Limb (tissue), 2 donors: Measurements from ENCODE around the gene MAD1L1.
A peak's percentile ranks its signal among the peaks of the same experiment; 100 is the strongest.

Experiments used
- DNase-seq, 2 donors: peaks; one replicate each; pipeline ENCODE4 v3.0.0-alpha.2; 2016; ENCODE audit errors: extremely low spot score in 2 of 2

Gene MAD1L1

DNA sequence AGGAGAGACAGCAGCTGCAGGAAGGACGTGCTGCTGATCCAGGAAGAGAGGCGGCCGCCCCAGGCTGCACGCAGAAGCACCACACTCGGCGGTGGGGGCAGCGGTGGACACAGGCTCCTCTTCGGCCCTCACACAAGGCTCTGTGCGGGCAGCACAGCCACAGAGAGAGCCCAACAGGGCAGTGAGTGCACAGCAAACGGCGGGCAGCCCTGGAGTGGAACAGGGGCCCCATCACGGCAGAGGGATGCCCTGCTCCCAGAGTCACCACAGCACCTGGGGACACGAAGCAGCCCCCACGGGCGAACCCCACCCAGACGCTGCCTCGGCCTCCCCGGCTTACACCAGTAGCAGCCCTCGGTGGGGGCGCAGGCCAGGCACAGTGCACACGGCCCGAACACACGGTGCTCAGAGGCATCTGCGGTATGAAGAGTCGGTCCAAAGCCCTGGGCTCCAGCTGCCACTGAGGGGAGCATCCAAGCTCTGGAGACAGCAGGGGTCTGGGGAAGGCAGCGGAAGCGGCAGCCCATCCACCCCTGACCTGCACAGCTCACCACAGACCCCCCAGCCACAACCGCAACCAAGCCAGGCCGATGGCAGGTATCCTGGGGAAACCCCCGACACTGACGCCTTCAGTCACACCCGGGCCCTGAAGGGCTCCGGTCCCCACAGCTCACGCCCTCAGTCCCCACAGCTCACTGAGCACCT lies 26.1 kb upstream of the MAD1L1 start:
- DNase-seq = no peak

DNA sequence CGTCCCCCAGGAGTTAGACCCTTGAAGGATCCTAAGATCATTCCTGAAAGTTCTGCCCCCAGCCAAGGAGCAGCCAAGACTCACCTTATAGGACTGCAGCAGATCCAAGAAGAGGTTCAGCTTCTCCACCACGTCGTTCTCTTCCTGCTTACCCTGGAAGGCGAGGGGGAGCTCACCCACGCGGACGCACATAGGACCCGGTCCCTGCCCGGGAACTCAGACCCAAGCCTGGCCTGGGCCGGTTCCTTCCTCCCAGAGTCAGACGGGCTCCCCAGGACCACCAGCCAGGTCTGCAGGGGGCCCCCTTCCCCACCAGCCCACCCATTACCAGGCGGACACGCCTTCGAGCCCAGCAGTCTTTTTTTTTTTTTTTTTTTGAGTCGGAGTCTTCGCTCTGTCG lies 24.9 kb upstream of the MAD1L1 start:
- no peak for DNase-seq

DNA sequence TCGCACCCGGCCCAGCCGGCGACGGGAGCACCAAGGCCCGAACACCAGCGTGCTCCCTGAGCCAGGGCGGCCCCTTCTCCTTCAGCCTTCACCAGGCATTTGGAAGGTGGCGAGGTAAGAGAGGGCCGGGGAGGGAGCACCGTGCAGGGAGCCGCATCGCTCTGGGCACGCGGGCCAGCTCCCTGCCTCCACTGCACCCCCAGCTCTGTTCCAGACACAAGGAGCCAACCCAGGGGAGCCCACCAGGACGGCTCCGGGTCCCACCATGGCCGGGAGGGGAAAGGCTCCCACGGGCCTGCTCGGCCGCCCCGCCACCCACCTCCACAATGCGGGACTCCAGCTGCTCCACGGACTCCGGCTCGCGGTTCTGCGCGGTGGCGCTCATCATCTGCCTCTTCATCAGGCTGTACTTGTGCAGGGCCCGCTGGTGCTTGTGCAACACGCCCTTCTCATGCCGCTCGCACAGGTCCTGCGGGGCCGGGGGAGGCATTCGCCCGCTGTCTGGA lies 24.4 kb upstream of the MAD1L1 start:
- no peak for DNase-seq

DNA sequence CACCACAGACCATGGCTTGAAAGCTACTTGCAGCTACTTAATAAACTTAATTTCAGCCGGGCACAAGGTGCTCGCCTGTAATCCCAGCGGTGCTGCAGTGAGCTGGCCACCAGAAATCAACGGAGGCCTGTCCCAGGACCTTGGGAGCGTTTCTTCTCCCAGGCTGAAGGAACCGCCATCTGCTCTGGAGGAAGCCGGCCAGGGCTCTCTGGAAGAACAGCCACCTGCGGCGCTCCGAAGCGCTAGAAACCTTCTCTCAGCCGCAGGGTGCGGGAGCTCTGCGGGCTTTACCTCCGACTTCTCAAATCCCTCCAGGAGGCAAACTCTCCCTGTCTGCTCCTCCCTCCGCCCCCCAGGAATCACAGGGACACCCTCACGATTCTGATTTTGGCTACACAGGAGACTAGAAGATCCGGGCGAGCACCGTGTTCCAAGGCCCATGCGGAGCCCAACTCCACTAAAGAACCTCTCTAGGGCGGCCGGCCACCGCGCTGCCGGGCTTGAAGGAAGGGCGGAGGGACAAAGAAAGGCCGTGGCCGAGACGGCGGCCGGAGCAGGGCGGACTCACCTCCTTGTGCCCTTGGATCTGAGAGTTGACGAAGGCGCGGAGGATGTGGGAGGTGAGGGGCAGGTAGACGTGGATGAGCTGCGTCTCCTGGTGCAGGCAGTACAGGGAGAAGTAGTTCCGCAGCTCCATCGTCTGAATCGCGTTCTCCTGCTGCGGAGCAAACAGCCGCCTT lies 23.7 kb upstream of the MAD1L1 start:
- DNase-seq = no peak

DNA sequence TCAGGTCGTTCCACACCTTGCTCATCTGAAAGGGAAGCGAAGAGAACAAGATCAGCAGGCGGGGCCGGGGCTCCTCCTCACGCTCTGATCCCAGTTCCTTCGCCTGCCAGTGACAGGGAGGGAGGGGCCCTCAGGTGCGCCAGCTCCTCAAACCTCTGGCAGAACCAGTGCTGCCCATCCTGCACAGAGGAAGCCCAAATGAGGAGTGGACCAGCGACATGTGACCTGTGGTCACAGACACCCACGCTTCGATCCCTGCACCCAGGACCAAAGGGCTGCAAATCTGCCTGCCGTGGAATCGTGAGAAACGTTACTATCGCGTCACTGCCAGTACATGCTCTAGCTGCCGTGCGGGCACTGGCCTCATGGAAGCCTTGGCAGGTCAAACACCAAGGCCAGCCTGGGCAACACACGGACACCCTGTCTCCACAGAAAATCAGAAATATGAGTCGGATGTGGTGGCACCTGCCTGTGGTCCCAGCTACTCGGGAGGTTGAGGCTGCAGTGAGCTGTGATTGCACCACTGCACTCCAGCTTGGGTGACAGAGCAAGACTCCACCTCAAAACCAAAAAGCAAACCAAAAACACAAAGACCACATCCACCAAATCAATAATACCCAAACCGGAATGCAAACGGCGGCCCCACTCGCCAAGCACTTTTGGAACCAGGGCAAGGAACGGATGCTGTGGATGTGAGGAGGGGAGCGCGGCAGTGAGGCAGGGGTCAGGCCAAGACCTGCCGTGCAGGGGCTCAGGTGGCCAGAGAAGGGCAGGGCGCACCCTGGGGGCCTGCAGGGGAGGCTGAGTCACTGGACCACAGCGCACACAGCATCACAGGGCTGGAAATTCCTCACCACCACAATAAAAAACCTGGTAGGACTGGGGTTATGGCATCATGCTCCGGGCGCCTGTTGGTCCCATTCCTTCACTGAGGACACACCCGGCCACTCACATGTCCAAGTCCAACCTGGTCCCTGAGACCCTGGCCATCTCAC lies 22.7 kb upstream of the MAD1L1 start:
- no peak for DNase-seq

DNA sequence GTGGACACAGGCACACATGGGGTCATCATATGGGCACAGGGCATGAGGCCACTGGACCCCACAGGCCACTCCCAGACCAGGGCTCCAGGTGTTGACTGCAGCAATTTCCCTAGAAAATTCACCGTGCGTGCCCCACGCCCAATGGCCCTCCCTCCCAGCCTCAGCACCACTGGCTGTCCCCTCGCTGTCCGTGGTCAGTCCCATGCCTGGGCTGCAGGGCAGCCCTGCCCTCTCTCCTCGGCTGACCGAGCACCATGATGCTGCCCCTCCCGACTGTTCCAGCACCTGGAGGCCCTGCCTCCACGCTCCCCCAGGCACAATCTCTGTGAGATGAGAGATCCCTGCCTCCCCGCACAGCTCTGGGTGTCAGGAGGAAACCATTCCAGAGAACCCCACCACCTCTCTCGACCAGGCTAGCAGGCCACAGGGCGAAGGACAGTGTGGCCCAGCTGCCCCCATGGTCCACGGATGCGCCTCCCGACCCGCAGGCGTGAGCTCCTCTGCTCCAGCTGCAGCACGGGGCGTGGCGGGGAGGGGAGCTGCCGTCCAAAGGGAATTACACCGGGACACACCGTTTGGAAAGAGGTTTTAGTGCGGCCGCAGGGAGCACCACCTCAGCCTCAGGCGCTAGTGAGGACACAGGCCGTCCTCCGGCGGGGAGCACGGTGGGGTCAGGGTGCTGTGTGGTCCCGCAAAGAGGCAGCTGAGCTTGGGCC lies 21.8 kb upstream of the MAD1L1 start:
- no peak for DNase-seq

DNA sequence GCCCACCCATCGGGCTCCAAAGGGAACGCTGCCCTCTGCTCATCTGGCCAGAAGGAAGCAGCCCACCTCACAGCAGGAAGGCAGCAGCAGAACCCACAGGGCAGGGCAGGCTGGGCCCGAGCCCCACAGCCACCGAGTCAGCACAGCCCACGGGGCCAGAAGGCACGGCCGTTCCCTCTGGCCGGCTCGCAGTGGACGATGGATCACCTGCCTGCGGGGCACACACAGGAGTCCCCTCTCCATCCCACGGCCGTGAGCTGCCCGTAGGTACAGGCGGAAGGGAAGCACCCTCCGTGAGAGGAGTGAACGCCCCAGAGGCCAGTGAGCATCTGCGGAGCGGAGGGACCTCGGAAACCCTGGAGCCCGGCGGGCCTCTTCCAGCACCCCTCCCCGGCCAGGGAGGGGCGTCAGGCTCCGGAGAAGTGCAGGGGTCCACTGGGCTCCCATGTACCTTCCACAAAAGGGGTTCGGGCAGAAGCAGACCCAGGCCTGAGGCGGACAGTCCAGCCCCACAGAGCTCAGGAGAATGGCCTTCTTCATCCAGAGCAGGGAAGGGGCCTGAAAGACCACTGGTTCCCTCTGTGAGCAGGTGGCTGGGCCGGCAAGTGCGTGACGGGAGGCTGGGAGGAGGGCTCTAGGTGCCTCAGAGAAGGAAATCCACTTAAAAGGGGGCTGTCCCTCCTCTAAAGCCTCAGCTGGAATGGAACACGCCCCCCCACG lies 20.9 kb upstream of the MAD1L1 start:
- no peak for DNase-seq

DNA sequence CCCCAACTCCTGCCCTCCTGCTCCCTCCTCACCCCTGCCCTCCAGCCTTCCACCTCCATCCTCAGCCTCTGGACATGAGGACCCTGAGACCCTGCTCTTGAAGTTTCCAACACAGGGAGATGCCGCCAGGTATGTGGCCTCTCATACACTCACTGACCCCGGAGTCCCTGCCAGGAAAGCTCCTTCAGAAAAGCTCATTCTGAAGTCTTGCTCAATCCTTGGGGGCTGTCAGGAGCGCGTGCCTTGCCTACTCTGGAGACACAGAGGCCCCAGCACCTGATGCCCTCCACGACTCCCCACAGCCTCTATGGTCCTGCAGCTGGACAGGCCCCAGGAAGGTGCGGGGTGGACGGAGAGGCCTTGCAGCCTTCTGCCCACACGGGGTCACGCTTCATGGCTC lies 20.3 kb upstream of the MAD1L1 start:
- no peak for DNase-seq

DNA sequence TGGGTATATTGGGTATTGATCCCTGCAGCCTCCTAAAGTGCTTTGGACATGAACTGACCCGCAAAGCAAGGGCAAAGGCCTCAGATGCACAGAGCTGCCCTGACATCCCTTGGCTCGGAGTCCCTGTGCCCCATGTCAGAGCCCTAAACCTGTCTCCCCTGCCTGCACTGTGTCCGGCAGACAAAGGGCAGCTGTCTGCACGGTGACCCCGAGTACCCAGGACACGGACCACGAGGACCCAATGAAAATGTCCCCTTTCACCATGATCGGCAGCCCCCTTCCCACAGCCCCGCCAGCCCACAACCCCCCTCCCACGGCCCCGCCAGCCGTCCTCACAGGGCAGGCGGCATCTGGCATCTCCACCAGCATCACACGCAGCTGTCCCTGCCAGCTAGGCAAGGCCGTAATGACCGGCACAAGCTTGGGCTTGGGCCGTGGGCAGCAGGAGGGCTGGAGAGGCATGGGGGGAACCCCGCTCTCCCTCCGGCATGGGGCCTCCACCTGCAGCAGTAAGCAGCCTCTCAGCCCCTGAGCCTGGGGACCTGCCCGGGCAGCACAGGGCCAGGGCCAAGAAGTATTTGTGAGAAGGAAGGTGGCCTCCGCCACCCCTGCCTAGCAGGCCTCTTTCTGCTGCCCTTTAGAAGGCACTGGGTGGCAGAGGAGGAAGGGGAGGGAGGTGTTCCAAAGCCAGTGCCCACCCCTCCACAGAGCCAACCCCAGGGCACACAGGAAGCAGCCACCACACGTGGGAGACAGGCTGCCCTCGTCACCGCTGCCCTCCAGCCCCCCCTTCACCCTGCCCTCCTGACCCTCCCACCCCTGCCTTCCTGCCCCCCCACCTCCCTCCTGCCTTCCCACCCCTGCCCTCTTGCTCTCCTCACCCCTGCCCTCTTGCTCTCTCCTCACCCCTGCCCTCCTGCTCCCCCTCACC lies 19.4 kb upstream of the MAD1L1 start:
- no peak for DNase-seq

DNA sequence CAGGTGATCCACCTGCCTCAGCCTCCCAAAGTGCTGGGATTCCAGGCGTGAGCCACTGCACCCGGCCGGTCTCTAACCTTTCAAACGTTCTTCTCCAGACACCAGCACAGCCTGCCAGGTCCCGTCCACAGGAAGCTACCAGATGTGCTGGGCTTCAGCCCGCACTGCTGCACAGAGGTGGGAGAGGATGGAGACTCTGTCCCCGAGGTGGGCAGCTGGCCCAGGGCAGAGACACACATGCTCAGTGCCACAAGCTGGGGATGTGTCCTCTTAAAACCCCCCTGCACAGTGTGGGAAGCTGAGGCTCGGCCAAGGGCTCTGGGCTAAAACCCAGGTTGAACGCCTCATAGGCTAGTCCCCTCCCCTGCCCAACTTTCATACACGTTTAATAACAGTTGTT lies 18.6 kb upstream of the MAD1L1 start:
- DNase-seq = no peak

DNA sequence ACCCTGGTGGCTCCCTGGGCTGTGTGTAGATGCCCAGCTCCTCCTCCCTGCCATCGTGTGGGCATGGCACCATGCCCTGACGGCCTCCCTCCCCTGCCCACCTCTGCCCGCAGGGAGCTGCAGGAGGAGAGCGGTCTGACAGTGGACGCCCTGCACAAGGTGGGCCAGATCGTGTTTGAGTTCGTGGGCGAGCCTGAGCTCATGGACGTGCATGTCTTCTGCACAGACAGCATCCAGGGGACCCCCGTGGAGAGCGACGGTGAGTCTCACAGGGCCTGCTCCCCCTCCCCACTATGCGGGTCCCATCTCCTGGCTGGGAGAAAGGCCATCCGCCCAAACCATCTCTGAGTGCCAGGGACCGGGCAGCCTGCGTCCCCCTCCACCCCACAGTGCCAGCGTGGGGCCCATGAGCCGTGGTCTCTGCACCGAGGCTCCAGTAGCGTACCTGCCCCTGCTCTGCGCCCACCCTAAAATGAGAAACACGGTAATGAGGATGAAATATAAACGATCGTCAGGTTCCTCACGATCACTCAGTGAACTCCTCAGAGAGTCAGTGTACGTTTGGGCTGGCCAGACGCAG lies 17.1 kb upstream of the MAD1L1 start:
- DNase-seq = no peak

DNA sequence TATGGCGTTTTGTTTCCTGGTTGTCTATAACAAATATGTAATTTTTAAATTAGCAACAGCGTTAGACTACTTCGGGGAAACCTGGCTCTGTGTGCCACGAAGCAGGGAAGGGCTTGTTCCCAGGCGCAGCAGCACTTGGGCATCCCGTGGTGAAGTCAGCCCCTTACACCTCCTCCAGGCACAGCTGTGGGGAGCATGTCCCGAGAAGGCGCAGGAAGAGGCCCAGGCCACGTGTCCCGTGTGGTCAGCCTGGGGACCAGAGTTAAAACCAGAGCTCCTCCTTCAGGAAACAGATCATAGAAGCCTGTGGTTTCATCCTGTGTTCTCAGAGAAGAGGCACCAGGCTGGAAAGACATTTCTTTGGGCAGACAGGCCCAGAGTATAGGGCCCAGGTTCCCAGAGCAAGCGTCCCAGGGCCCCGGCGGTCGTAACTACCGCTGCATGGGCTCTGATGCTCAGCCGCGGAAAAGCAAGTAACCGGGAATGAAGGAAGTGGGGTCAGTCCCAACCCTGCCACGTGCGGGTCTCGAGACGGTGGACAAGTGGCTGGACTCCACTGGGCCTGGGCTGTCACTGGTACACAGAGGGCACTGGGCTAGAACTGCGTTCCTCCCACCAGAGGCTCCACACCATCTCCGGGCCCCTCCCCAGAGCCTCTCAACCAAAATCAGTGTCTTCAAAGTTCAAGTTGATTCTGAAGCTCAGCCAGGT lies 16.4 kb upstream of the MAD1L1 start:
- peak; percentile 52 to 61 for DNase-seq

DNA sequence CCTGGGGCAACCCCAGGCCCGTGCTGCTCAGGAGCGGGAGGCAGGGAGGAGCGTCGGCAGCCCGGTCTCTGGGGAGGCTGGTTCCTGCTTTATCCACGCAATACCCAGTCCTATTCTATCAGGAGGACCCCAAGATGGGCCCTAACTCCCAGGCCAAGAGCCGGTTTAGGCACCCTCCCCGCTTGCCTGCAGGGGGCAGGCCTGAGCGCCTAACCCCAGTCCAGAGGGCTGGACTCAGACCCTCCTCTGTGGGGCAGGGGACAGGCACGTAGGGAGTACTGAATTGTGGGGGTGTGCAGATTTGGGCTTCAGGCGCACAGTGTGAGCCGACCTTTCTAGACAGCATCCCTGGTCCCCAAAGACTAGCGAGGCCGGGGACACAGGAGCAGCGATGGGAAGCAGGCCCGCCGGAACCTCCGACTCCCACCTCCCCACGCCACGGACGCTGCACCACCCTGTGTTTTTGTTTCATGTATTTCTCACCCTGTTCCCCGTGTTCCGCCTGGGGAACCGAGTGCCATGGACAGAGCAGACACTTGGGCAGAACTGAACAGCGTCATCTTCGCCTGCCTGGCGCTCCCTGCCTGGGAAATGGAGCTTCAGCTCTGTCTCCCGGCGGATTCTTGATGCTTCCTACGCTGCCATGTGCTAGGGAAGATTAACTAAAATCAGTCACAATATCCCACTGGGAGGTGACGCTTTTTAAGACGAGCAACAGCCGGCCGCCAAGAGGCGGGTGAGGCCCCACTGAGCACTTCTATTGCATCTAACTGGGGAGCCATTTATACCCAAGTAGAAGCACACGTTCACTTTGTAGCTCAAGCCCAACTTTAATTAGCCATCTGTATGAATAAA lies 14.6 kb upstream of the MAD1L1 start:
- peak in 1 of 2 donors; percentile 56 for DNase-seq

DNA sequence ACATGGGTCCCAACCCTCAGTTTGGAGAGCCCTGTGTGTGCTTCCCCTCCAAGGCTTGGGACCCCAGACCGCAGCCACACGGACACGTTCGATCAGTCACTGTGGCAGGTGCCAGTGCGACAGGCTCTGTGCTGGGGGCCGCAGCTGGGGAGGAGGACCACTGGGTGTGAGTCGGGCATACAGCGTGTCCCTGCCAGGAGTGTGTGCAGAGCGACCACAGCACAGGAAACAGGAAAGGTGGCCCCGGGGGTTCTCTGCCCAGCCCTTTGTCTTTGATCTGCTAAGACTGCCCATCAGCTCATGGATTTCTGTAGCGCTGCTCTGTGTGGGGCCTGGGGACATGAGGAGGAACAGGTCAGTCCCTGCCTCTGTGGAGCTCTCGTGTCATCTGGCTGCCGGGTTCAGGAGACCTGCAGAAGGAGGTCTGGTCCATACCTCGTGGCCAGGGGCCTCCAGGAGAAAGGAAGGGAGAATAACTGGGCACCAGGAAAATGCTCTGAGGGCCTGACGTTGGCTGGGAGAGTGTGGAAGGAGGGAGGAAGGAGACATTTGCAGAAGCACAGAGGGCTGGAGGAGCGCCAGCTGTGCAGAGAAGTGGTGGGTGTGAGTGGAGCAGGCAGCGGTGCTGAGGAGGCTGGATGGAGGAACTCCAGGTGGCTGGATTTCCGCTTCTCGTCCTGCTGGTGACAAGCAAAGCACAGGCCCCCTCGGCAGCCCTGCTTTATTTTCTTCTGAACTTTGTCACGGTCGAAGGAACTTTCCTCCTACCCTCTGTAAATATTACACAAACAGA lies 13.3 kb upstream of the MAD1L1 start:
- DNase-seq = peak in 1 of 2 donors; percentile 23

DNA sequence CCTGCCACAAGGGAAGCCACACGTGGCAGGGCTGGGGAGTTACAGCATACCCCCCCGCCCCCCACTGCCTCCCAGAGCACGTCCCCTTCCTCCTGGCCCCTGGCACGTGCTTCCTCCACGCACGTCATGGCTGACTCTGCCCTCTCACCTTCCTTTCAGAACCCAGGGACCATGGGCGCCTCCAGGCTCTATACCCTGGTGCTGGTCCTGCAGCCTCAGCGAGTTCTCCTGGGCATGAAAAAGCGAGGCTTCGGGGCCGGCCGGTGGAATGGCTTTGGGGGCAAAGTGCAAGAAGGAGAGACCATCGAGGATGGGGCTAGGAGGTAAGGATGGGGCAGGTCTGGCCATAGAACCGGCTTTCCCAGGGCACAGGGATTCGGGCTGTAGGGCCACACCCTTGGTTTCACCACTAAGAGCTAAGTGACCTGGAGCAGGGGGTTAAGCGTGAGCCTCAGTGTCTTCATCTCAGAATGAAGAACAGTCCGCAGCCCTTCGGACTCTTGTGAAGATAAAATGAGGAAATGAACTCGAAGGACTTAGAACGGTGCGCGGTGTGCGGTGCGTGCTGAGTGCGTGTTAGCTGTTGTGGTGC lies 11.8 kb upstream of the MAD1L1 start:
- no peak for DNase-seq

DNA sequence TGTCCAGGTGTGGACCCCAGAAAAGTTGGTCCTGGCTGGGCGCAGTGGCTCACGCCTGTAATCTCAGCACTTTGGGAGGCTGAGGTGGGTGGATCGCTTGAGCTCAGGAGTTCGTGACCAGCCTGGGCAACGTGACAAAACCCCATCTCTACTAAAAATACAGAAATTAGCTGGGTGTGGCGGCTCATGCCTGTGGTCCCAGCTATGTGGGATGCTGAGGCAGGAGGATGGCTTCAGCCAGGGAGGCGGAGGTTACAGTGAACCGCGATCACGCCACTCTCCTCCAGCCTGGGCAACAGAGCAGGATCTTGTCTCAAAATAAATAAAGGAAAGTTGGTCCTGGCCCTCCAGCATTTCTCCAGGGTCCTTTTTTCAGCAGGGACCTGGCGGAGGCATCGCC lies 10.7 kb upstream of the MAD1L1 start:
- no peak for DNase-seq
